ENCODE data around the gene AGTR2.

GRCh38 chrX:116135277-116135676 is 35.3 kb upstream of the AGTR2 start:
- TF ChIP-seq GATA2 (IDR thresholded peaks at IDR 0.05; ENCODE audit: low read depth, low read length) = no peak
- no peak for TF ChIP-seq GATA3 (IDR thresholded peaks at IDR 0.05; ENCODE audit: low read depth, low read length)

All from SH-SY5Y (cell line).